Esophagus muscularis mucosa (tissue), 4 donors: ENCODE results near the gene ITPR2. TPM values are rescaled to one million over a fixed set of nuclear protein-coding genes. Genes with fewer than 3 reads are reported as not detected.

Source experiments
- DNase-seq: peaks from one replicate; pipeline ENCODE4 v3.0.0-alpha.2; 2017; ENCODE audit errors: extremely low spot score
- H3K27ac ChIP-seq, 4 donors: fragments of 200-600 bp; sonication (generic); replicated peaks in 1 of 4; 1 replicate in 3 of 4; 2 replicates in 1 of 4; pipeline ENCODE4 v1.5.1; 2016 to 2019; ENCODE audit warnings: mild to moderate bottlenecking in 1 of 4
- H3K27me3 ChIP-seq, 4 donors: fragments of 200-600 bp; sonication (generic); one replicate each; pipeline versions ENCODE4 v1.5.1 to v1.6.0; 2016 to 2019
- H3K36me3 ChIP-seq, 4 donors: fragments of 200-600 bp; sonication (generic); one replicate each; pipeline ENCODE4 v1.5.1; 2016 to 2019
- H3K4me1 ChIP-seq, 4 donors: fragments of 200-600 bp; sonication (generic); one replicate each; pipeline ENCODE4 v1.5.1; 2016 to 2019
- H3K4me3 ChIP-seq, 4 donors: fragments of 200-600 bp; sonication (generic); 1 replicate in 2 of 4; 2 replicates in 2 of 4; pipeline ENCODE4 v1.5.1; 2016 to 2019; ENCODE audit warnings: mild to moderate bottlenecking in 4 of 4, moderate library complexity in 1 of 4
- H3K9me3 ChIP-seq, 4 donors: fragments of 200-600 bp; sonication (generic); 1 replicate in 3 of 4; 2 replicates in 1 of 4; pipeline ENCODE4 v1.5.1; 2016 to 2019
- EP300 ChIP-seq: sonication (generic); formaldehyde crosslinking; IDR thresholded peaks from one replicate; pipeline ENCODE4 v1.6.1; 2017; ENCODE audit warnings: antibody characterized with exemption
- POLR2A ChIP-seq: fragments of 450-650 bp; IDR thresholded peaks from one replicate; pipeline ENCODE4 v1.6.1; 2017; ENCODE audit warnings: antibody characterized with exemption, moderate library complexity, mild to moderate bottlenecking, low read depth
- POLR2AphosphoS5 ChIP-seq, 2 donors: sonication (generic); formaldehyde crosslinking; IDR thresholded peaks; one replicate each; pipeline ENCODE4 v1.6.1; 2017; ENCODE audit warnings: antibody characterized with exemption in 2 of 2
- WGBS: methylation state at CpG from one replicate; pipeline ENCODE4 v1.1.5; 2018; 5-methylcytosine and 5-hydroxymethylcytosine counted together
- intact Hi-C: fragments of 100-400 bp; cut with DNase I; formaldehyde crosslinking; loops from one replicate; pipeline ENCODE4 v1.15.1; 2023
- total RNA-seq, 4 donors: library from RNA; depleted of rRNA; stranded (reverse); fragments of >200 nt; gene quantifications; one replicate each; pipeline versions ENCODE4 v1.1.0 to v1.2.1, GENCODE V29; 2016
- TF ChIP-seq, protein P1 (sequence below), 3 experiments: fragments of 200-600 bp in 2 of 3; fragments of 450-650 bp in 1 of 3; sonication (generic) in 2 of 3; IDR thresholded peaks; one replicate each; pipeline ENCODE4 v1.5.1; 2017 to 2019; ENCODE audit warnings: antibody characterized with exemption in 3 of 3, mild to moderate bottlenecking in 2 of 3, moderate library complexity in 1 of 3

The ITPR2 gene
- total RNA-seq, 4 donors from 2014 or later: 23.7 to 26.6 (median 25.4) TPM

DNA sequence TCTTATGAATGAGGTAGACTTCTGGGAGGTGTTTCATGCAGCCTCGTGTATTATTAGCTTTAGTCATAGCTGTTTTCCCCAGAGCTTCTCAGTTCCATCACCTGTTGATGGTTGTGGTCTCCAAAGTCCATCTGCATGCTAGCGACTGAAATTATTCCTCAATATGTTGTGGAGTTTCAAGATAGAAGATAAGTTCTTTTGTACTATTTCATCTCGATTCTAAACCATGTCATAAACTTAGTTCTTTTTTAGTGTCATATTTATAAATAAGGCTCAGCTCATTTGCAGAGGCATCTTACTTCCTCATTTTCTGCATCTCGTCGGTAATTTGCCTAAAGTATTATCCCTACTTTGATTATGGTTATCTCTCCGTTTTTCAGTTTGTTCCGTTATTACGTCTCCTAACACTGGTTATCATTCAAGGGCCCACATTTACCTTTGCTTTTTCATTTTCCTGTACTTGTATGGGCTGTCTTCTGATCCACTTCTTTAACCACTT lies 119.1 kb downstream of the ITPR2 start:
- H3K4me3 ChIP-seq: no peak overlapping the region
- no peak overlapping the region for H3K27ac ChIP-seq
- H3K4me1 ChIP-seq: peaks cover 0 to 5% (median 0%) of the 10 kb centered on the region in 4 donors
- intact Hi-C loops: no loop called here
- H3K9me3 ChIP-seq: no peaks in the 10 kb centered on the region
- H3K36me3 ChIP-seq: peaks cover 0 to 20% (median 11%) of the 10 kb centered on the region in 4 donors
- 94% methylated on average over 8 of the region's 8 CpGs for WGBS
- no peak for DNase-seq
- no peaks in the 10 kb centered on the region for H3K27me3 ChIP-seq
- TF ChIP-seq, protein P1, sequence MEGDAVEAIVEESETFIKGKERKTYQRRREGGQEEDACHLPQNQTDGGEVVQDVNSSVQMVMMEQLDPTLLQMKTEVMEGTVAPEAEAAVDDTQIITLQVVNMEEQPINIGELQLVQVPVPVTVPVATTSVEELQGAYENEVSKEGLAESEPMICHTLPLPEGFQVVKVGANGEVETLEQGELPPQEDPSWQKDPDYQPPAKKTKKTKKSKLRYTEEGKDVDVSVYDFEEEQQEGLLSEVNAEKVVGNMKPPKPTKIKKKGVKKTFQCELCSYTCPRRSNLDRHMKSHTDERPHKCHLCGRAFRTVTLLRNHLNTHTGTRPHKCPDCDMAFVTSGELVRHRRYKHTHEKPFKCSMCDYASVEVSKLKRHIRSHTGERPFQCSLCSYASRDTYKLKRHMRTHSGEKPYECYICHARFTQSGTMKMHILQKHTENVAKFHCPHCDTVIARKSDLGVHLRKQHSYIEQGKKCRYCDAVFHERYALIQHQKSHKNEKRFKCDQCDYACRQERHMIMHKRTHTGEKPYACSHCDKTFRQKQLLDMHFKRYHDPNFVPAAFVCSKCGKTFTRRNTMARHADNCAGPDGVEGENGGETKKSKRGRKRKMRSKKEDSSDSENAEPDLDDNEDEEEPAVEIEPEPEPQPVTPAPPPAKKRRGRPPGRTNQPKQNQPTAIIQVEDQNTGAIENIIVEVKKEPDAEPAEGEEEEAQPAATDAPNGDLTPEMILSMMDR (IDR thresholded peaks at IDR 0.05): no peak
- TF ChIP-seq POLR2AphosphoS5 (IDR thresholded peaks at IDR 0.05) (no peak), POLR2A (no peak), EP300 (no peak)

DNA sequence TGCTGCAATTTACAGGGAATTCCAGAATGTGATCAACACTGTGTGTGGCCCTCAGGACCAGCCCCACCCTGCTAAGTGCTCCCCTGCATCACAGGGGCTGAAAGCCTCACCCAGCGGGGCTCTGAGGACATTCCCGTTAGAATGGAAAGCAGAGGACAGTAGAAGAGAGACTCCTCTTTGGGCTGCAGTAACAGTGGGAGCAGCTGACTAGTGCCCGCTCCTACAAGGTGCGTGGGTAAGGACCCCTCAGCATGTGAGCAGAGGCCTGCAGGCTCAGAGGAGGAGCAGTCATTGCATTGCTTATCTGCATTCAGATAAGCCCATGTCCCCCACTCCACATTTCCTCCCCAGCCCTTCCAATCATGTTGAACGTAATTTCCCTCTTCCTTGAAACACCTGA lies 120.1 kb downstream of the ITPR2 start:
- no peak for DNase-seq
- TF ChIP-seq POLR2A: no peak
- TF ChIP-seq POLR2AphosphoS5 (IDR thresholded peaks at IDR 0.05): no peak
- no peak for TF ChIP-seq EP300
- TF ChIP-seq, protein P1 (IDR thresholded peaks at IDR 0.05): no peak
- Histone ChIP-seq H3K4me3 (no peak overlapping the region), H3K27ac (no peak overlapping the region), H3K27me3 (no peaks in the 10 kb centered on the region), H3K4me1 (peaks cover 0 to 5% (median 0%) of the 10 kb centered on the region in 4 donors), H3K9me3 (no peaks in the 10 kb centered on the region), H3K36me3 (peaks cover 0 to 22% (median 12%) of the 10 kb centered on the region in 4 donors)
- intact Hi-C loops: no loop called here
- WGBS: 31% methylated on average over 3 of the region's 5 CpGs

DNA sequence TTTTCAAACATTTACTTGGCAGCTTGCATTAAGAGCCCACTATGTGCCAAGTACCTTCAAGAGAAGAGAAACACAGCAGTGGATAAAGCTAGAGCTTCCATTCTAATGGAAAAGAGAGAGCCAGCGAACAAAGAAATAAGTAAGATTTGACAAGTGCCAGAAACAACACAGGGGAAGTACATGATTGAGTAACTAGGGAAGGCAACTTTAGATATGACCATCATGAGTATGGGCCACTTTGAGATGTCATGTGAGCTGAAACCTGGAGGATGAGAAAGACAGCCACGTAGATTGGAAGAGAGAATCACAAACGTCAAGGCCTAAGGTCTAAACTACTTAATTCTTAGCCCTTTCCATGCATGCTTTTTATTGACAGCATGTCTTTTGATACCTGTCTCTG lies 121.4 kb downstream of the ITPR2 start:
- Histone ChIP-seq H3K36me3 (peaks cover 0 to 22% (median 12%) of the 10 kb centered on the region in 4 donors), H3K9me3 (no peaks in the 10 kb centered on the region), H3K27ac (no peak overlapping the region), H3K27me3 (no peaks in the 10 kb centered on the region), H3K4me1 (peaks cover 0 to 5% (median 0%) of the 10 kb centered on the region in 4 donors), H3K4me3 (no peak overlapping the region)
- TF ChIP-seq, protein P1 (IDR thresholded peaks at IDR 0.05): no peak
- TF ChIP-seq POLR2AphosphoS5 (IDR thresholded peaks at IDR 0.05) (no peak), EP300 (no peak), POLR2A (no peak)
- no peak for DNase-seq
- intact Hi-C loops: no loop called here
- WGBS: 87% methylated on average over 3 of the region's 3 CpGs

DNA sequence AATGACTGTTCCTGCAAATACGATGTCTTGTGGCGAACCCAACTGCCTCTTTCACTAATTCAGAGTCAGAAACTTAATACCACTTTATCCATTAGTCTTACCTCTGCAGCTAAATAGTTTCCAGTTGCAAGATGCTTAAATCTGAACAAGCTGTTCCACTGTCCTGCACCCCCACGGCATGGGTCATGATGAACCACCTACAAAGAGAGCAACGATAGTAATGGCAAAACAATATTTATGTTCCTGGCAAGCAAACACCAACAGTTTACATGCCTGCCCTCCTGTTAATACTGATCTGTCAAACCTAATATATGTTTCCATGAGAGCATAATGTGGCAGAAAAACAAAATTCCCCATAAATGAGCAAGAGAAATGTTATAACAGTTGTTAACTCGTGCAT lies 121.9 kb downstream of the ITPR2 start:
- peaks cover 0 to 5% (median 0%) of the 10 kb centered on the region in 4 donors for H3K4me1 ChIP-seq
- H3K27ac ChIP-seq: no peak overlapping the region
- DNase-seq: no peak
- H3K9me3 ChIP-seq: no peaks in the 10 kb centered on the region
- H3K4me3 ChIP-seq: no peak overlapping the region
- H3K36me3 ChIP-seq: peaks cover 0 to 22% (median 12%) of the 10 kb centered on the region in 4 donors
- 80% methylated on average over 5 of the region's 5 CpGs for WGBS
- intact Hi-C loops: no loop called here
- no peaks in the 10 kb centered on the region for H3K27me3 ChIP-seq
- no peak for TF ChIP-seq EP300
- TF ChIP-seq POLR2A: no peak
- TF ChIP-seq POLR2AphosphoS5 (IDR thresholded peaks at IDR 0.05): no peak
- TF ChIP-seq, protein P1 (IDR thresholded peaks at IDR 0.05): no peak

DNA sequence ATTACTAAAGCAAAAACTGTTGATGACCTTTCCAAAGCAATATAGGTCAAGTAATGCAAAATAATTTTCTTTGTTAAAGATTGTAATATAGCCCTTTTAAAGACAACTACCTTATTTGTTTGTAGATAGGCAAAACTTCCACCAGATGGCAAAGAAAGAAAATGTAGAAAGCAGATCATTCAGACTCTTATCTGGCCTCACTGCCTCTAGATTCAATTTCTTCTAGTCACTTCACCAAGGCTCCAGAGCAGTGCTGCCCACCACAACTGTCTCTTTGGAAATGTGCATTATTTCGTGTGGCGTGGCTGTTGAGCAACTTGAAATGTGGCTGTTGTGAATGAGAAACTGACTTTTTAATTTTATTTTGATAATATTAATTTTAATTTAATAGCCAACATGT lies 127.1 kb downstream of the ITPR2 start:
- peaks cover 0 to 19% (median 15%) of the 10 kb centered on the region in 4 donors for H3K4me1 ChIP-seq

More for the DNA sequence above, 127.1 kb downstream of the ITPR2 start:
- peaks cover 0 to 9% (median 1%) of the 10 kb centered on the region in 4 donors for H3K36me3 ChIP-seq
- H3K9me3 ChIP-seq: no peaks in the 10 kb centered on the region
- TF ChIP-seq, protein P1 (IDR thresholded peaks at IDR 0.05): no peak
- no peak for TF ChIP-seq POLR2AphosphoS5 (IDR thresholded peaks at IDR 0.05)
- TF ChIP-seq EP300: no peak
- no peak for TF ChIP-seq POLR2A
- no peaks in the 10 kb centered on the region for H3K27me3 ChIP-seq
- no peak overlapping the region for H3K4me3 ChIP-seq
- WGBS: 96% methylated on average over 2 of the region's 2 CpGs
- H3K27ac ChIP-seq: no peak overlapping the region
- intact Hi-C loops: loop anchor here (10.0 kb wide), 1 partner anchor 611 kb away; no protein-coding TSS in a partner anchor
- no peak for DNase-seq
